ENCODE measurements around the gene LILRB2. TPM values are rescaled to one million over a fixed set of nuclear protein-coding genes. Genes with fewer than 3 reads are reported as not detected.

Gene LILRB2
- total and polyA plus RNA-seq, 11 donors: 0.83 to 43.6 (median 1.7) TPM

- intact Hi-C loops (cut with DNase I): loop anchor here in 1 of 10 donors (10.0 kb wide), 1 partner anchor 75 kb away; no protein-coding TSS in a partner anchor
- H3K27ac ChIP-seq: peak overlapping the region in 1 of 12 donors; percentile 10
- H3K4me3 ChIP-seq: no peak overlapping the region
- ATAC-seq: no peak
- no peak for TF ChIP-seq CTCF (IDR thresholded peaks at IDR 0.05)
- no peak for TF ChIP-seq POLR2A (IDR thresholded peaks at IDR 0.05)
- H3K27me3 ChIP-seq: peaks cover 0 to 41% (median 5%) of the 10 kb centered on the region in 9 donors
- H3K4me1 ChIP-seq: peaks cover 0 to 26% (median 0%) of the 10 kb centered on the region in 12 donors
- 77 to 83% (median 79%) methylated on average over 14 of the region's 14 CpGs for WGBS, 4 donors
- DNase-seq: no peak
- no peaks in the 10 kb centered on the region for H3K36me3 ChIP-seq
- no peaks in the 10 kb centered on the region for H3K9me3 ChIP-seq
Measured at GRCh38 chr19:54319892-54320670, 39.2 kb upstream of the LILRB2 start.

- Histone ChIP-seq H3K4me1 (peaks cover 0 to 25% (median 0%) of the 10 kb centered on the region in 12 donors), H3K36me3 (no peaks in the 10 kb centered on the region), H3K4me3 (no peak overlapping the region), H3K9me3 (no peaks in the 10 kb centered on the region), H3K27ac (peak overlapping the region in 1 of 12 donors; percentile 68), H3K27me3 (peaks cover 0 to 30% (median 5%) of the 10 kb centered on the region in 9 donors)
- ATAC-seq: no peak
- 70 to 79% (median 76%) methylated on average over 7 of the region's 7 CpGs for WGBS, 4 donors
- TF ChIP-seq POLR2A (IDR thresholded peaks at IDR 0.05): no peak
- TF ChIP-seq CTCF (IDR thresholded peaks at IDR 0.05): no peak
- peak in 1 of 5 donors; percentile 18 for DNase-seq
- intact Hi-C loops (cut with DNase I): no loop called here
Measured at GRCh38 chr19:54319049-54319448, 38.1 kb upstream of the LILRB2 start.

GRCh38 chr19:54317965-54318240 lies 37.0 kb upstream of the LILRB2 start:
- no peak overlapping the region for H3K4me3 ChIP-seq
- ATAC-seq (no peak), DNase-seq (no peak)
- no peaks in the 10 kb centered on the region for H3K36me3 ChIP-seq
- intact Hi-C loops (cut with DNase I): no loop called here
- H3K4me1 ChIP-seq: peaks cover 0 to 25% (median 0%) of the 10 kb centered on the region in 12 donors
- no peaks in the 10 kb centered on the region for H3K9me3 ChIP-seq
- 83 to 95% (median 92%) methylated on average over 9 of the region's 9 CpGs for WGBS, 4 donors
- TF ChIP-seq CTCF (IDR thresholded peaks at IDR 0.05): no peak
- no peak for TF ChIP-seq POLR2A (IDR thresholded peaks at IDR 0.05)
- peak overlapping the region in 1 of 12 donors; percentile 68 for H3K27ac ChIP-seq
- H3K27me3 ChIP-seq: peaks cover 0 to 32% (median 0%) of the 10 kb centered on the region in 9 donors

GRCh38 chr19:54317108-54317964 lies 36.4 kb upstream of the LILRB2 start:
- Histone ChIP-seq H3K9me3 (no peaks in the 10 kb centered on the region), H3K4me1 (peaks cover 0 to 26% (median 0%) of the 10 kb centered on the region in 12 donors), H3K27me3 (peaks cover 0 to 34% (median 0%) of the 10 kb centered on the region in 9 donors), H3K36me3 (no peaks in the 10 kb centered on the region), H3K27ac (peak overlapping the region in 1 of 12 donors; percentile 68), H3K4me3 (no peak overlapping the region)
- TF ChIP-seq CTCF (IDR thresholded peaks at IDR 0.05) (no peak), POLR2A (IDR thresholded peaks at IDR 0.05) (no peak)
- ATAC-seq: peak in 2 of 4 donors; percentile 36 to 49
- DNase-seq: no peak
- intact Hi-C loops (cut with DNase I): no loop called here
- WGBS, 4 donors: 68 to 81% (median 73%) methylated on average over 28 to 29 of the region's 29 CpGs
